Panc1 (cell line): Measurements from ENCODE around the gene TAS2R38. TPM values are rescaled to one million over a fixed set of nuclear protein-coding genes. Genes with fewer than 3 reads are reported as not detected.

Source experiments
- ATAC-seq: fragments of 200-7000 bp; cut with Tn5 transposase; 2 replicates; pipeline ENCODE4 v1.9.1; 2020; ENCODE audit warnings: mild to moderate bottlenecking, moderate library complexity
- BruUV-seq: library from RNA; stranded (reverse); fragments of 400-500 nt; replicated peaks from 2 replicates; lab custom pipeline; 2021; lab: Mats Ljungman, UMichigan
- CTCF ChIA-PET: fragments of 300-600 bp; sonication (Branson Sonifier 250); formaldehyde crosslinking; loops from one replicate; lab custom pipeline; 2022; ENCODE audit warnings: antibody characterized with exemption; lab: Charles Lee
- POLR2A ChIA-PET: fragments of 300-600 bp; sonication (Branson Sonifier 250); formaldehyde crosslinking; loops from one replicate; lab custom pipeline; 2022; ENCODE audit warnings: antibody characterized with exemption; lab: Charles Lee
- DNase-seq: peaks from one replicate; pipeline ENCODE4 v3.0.0-alpha.2; 2010; ENCODE audit warnings: low read depth, low spot score
- H3K27ac ChIP-seq: 2 replicates; pipeline ENCODE4 v1.5.1; 2011; ENCODE audit warnings: mild to moderate bottlenecking, low read length, inconsistent platforms
- H3K27me3 ChIP-seq: fragments of 200-500 bp; sonication (Bioruptor generic); 2 replicates; pipeline ENCODE4 v1.6.0; 2014; ENCODE audit warnings: low read length, inconsistent platforms; ENCODE audit not compliant: control insufficient read depth, insufficient read depth
- H3K36me3 ChIP-seq: fragments of 200-500 bp; sonication (Bioruptor generic); 2 replicates; pipeline ENCODE4 v1.5.1; 2014; ENCODE audit warnings: inconsistent platforms, mild to moderate bottlenecking, low read length, moderate library complexity; ENCODE audit not compliant: control insufficient read depth, insufficient read depth
- H3K4me1 ChIP-seq: 2 replicates; pipeline ENCODE4 v1.5.1; 2011; ENCODE audit warnings: inconsistent platforms, mild to moderate bottlenecking, low read length, moderate library complexity; ENCODE audit not compliant: control insufficient read depth, insufficient read depth
- H3K4me3 ChIP-seq, 2 experiments: 2 replicates each; pipeline ENCODE4 v1.5.1; 2011 to 2012; ENCODE audit warnings: low read depth in 2 of 2, low read length in 2 of 2, mild to moderate bottlenecking in 2 of 2, inconsistent platforms in 1 of 2, moderate library complexity in 1 of 2
- H3K9me3 ChIP-seq: fragments of 200-500 bp; sonication (Bioruptor generic); 2 replicates; pipeline ENCODE4 v1.5.1; 2014; ENCODE audit warnings: low read depth, mild to moderate bottlenecking, inconsistent platforms, low read length, moderate library complexity; ENCODE audit not compliant: control insufficient read depth, insufficient read depth
- CTCF ChIP-seq: fragments of 450-650 bp; IDR thresholded peaks from 2 replicates; pipeline ENCODE4 v1.5.1; 2017; ENCODE audit warnings: mild to moderate bottlenecking
- POLR2AphosphoS5 ChIP-seq: IDR thresholded peaks from 2 replicates; pipeline ENCODE4 v1.6.1; 2012; ENCODE audit warnings: mild to moderate bottlenecking, low read depth, low read length, moderate library complexity
- REST ChIP-seq, 2 experiments: IDR thresholded peaks; 2 replicates each; pipeline ENCODE4 v1.6.1; 2011 to 2012; ENCODE audit warnings: low read depth in 2 of 2, control low read depth in 1 of 2, low read length in 1 of 2, mild to moderate bottlenecking in 1 of 2, moderate library complexity in 1 of 2; ENCODE audit not compliant: insufficient read depth in 1 of 2
- SIN3A ChIP-seq: IDR thresholded peaks from 2 replicates; pipeline ENCODE4 v1.6.1; 2012; ENCODE audit warnings: low read depth, mild to moderate bottlenecking, low read length, moderate library complexity, borderline replicate concordance; ENCODE audit not compliant: insufficient read depth
- TCF7L2 ChIP-seq: IDR thresholded peaks from 2 replicates; pipeline ENCODE4 v1.6.1; 2011; ENCODE audit warnings: mild to moderate bottlenecking, low read depth, low read length, inconsistent platforms
- in situ Hi-C: cut with HindIII; loops from 2 replicates; pipeline ENCODE4 v1.10.0; 2016; ENCODE audit warnings: low sequenced_read_pairs, low pct_unique_long_range_greater_than_20kb
- intact Hi-C: fragments of 100-400 bp; cut with micrococcal nuclease; formaldehyde crosslinking; loops from one replicate; pipeline ENCODE4 v1.10.0; 2022; ENCODE audit not compliant: unreplicated experiment
- total RNA-seq: library from RNA; stranded (reverse); gene quantifications from one replicate; pipeline ENCODE4 v1.2.1, GENCODE V29; 2021; ENCODE audit not compliant: unreplicated experiment

Gene TAS2R38
- total RNA-seq, 1 experiment from 2014 or later = not detected

GRCh38 chr7:142017451-142017850, 43.9 kb upstream of the TAS2R38 start:
- H3K36me3 ChIP-seq = no peaks in the 10 kb centered on the region
- intact Hi-C loops (no loop called here), in situ Hi-C loops (no loop called here)
- H3K4me3 ChIP-seq = no peak overlapping the region
- no TSS peak for BruUV-seq
- ATAC-seq (no peak), DNase-seq (no peak)
- no peak for TF ChIP-seq CTCF
- no peak for TF ChIP-seq TCF7L2
- TF ChIP-seq SIN3A = no peak
- no peak for TF ChIP-seq POLR2AphosphoS5
- no peak for TF ChIP-seq REST (IDR thresholded peaks at IDR 0.05; ENCODE audit: insufficient read depth in 1 of 2, low read depth in 2 of 2, low read length in 1 of 2)
- ChIA-PET CTCF (no interaction called here), POLR2A (no interaction called here)
- no peaks in the 10 kb centered on the region for H3K27me3 ChIP-seq
- no peak overlapping the region for H3K27ac ChIP-seq
- no peaks in the 10 kb centered on the region for H3K4me1 ChIP-seq
- H3K9me3 ChIP-seq = no peaks in the 10 kb centered on the region

GRCh38 chr7:142012825-142013511, 39.4 kb upstream of the TAS2R38 start:
- no peak for ATAC-seq
- Histone ChIP-seq H3K27ac (no peak overlapping the region), H3K27me3 (no peaks in the 10 kb centered on the region), H3K4me3 (no peak overlapping the region), H3K9me3 (no peaks in the 10 kb centered on the region), H3K4me1 (no peaks in the 10 kb centered on the region), H3K36me3 (no peaks in the 10 kb centered on the region)
- in situ Hi-C loops (no loop called here), intact Hi-C loops (no loop called here)
- ChIA-PET POLR2A (no interaction called here), CTCF (interaction anchor here (0.9 kb wide), 1 partner anchor 358 kb away, joined by 4 read pairs; no protein-coding TSS in a partner anchor)
- no TSS peak for BruUV-seq
- TF ChIP-seq CTCF (no peak), SIN3A (no peak), REST (IDR thresholded peaks at IDR 0.05; ENCODE audit: insufficient read depth in 1 of 2, low read depth in 2 of 2, low read length in 1 of 2) (no peak)
- no peak for DNase-seq
